K562 (cell line): ENCODE data around the gene AKAP13. TPM values are rescaled to one million over a fixed set of nuclear protein-coding genes. Genes with fewer than 3 reads are reported as not detected.

ENCODE experiments used
- ATAC-seq: fragments of 200-7000 bp; cut with Tn5 transposase; 3 replicates; pipeline ENCODE4 v1.9.1; 2020; ENCODE audit warnings: moderate library complexity
- BruUV-seq: library from RNA; stranded (reverse); fragments of 400-500 nt; replicated peaks from 2 replicates; lab custom pipeline; 2021; lab: Mats Ljungman, UMichigan
- CTCF ChIA-PET: fragments of 300-600 bp; formaldehyde crosslinking; extraction: SDS; loops from one replicate; lab custom pipeline; 2021; ENCODE audit warnings: low intra/inter-chr PET ratio; lab: Yijun Ruan, JAX
- POLR2A ChIA-PET: fragments of 300-600, 350-650 bp; sonication (Branson Sonifier 250); formaldehyde crosslinking; extraction: SDS; loops from one replicate; lab custom pipeline; 2021; ENCODE audit warnings: antibody characterized with exemption, inconsistent platforms; lab: Yijun Ruan, JAX
- DNase-seq, 4 experiments: peaks; one replicate each; pipeline versions ENCODE4 v3.0.0 to v3.0.0-alpha.2; 2011 to 2018; ENCODE audit warnings: low spot score in 3 of 4, mixed read lengths in 3 of 4; ENCODE audit errors: extremely low read depth in 1 of 4
- FAIRE-seq: peaks from 2 replicates; lab custom pipeline; 2011; peaks lifted over from hg19 to GRCh38; lab: Jason Lieb, UNC
- H2AFZ ChIP-seq: 2 replicates; pipeline ENCODE4 v1.6.0; 2011; ENCODE audit warnings: low read depth, low read length, control low read depth, inconsistent platforms
- H3K27ac ChIP-seq: fragments of 200-600 bp; 3 replicates; pipeline ENCODE4 v1.8.0; 2011; ENCODE audit warnings: low read depth, mild to moderate bottlenecking, control low read depth, inconsistent platforms, low read length, moderate library complexity, mixed read lengths; ENCODE audit errors: extremely low read depth
- H3K27me3 ChIP-seq, 2 experiments: fragments of 300-600 bp in 1 of 2; 2 replicates in 1 of 2; 3 replicates in 1 of 2; pipeline versions ENCODE4 v1.6.0 to v1.8.0; 2011; ENCODE audit warnings: inconsistent platforms in 2 of 2, low read length in 2 of 2, mild to moderate bottlenecking in 1 of 2, mixed read lengths in 1 of 2, moderate library complexity in 1 of 2; ENCODE audit not compliant: control insufficient read depth in 2 of 2, insufficient read depth in 2 of 2
- H3K36me3 ChIP-seq: fragments of 300-600 bp; 3 replicates; pipeline ENCODE4 v1.8.0; 2011; ENCODE audit warnings: mild to moderate bottlenecking, low read length, inconsistent platforms; ENCODE audit not compliant: control insufficient read depth, insufficient read depth
- H3K4me1 ChIP-seq, 2 experiments: fragments of 200-600 bp in 1 of 2; replicated peaks in 1 of 2; 2 replicates in 1 of 2; 3 replicates in 1 of 2; pipeline versions ENCODE4 v1.5.1 to v1.8.0; 2011; ENCODE audit warnings: inconsistent platforms in 2 of 2, low read length in 2 of 2, mild to moderate bottlenecking in 1 of 2, mixed read lengths in 1 of 2, moderate library complexity in 1 of 2; ENCODE audit not compliant: control insufficient read depth in 2 of 2, insufficient read depth in 2 of 2
- H3K4me2 ChIP-seq: 2 replicates; pipeline ENCODE4 v1.6.1; 2011; ENCODE audit warnings: low read length, control low read depth, inconsistent platforms, mixed read lengths; ENCODE audit not compliant: insufficient read depth
- H3K4me3 ChIP-seq: fragments of 200-600 bp; sonication (generic), shearing (Covaris generic); 2 replicates; pipeline ENCODE4 v1.5.1; 2016; ENCODE audit warnings: control low read depth, inconsistent platforms
- H3K79me2 ChIP-seq: fragments of 200-600 bp; 3 replicates; pipeline ENCODE4 v1.8.0; 2011; ENCODE audit warnings: low read length, inconsistent platforms; ENCODE audit not compliant: control insufficient read depth, insufficient read depth
- H3K9ac ChIP-seq, 2 experiments: 2 replicates each; pipeline versions ENCODE4 v1.6.0 to v1.6.1; 2011; ENCODE audit warnings: low read depth in 2 of 2, low read length in 2 of 2, control low read depth in 1 of 2, inconsistent platforms in 1 of 2, mild to moderate bottlenecking in 1 of 2, mixed read lengths in 1 of 2; ENCODE audit not compliant: insufficient read depth in 1 of 2
- H3K9me1 ChIP-seq: one replicate; pipeline ENCODE4 v1.6.0; 2011; ENCODE audit warnings: inconsistent platforms, mild to moderate bottlenecking, low read length, moderate library complexity; ENCODE audit not compliant: control insufficient read depth, insufficient read depth
- H3K9me3 ChIP-seq: replicated peaks from 2 replicates; pipeline ENCODE4 v1.5.1; 2011; ENCODE audit warnings: low read depth, low read length, inconsistent platforms; ENCODE audit not compliant: control insufficient read depth, insufficient read depth
- H4K20me1 ChIP-seq: replicated peaks from 2 replicates; pipeline ENCODE4 v1.6.1; 2011; ENCODE audit warnings: low read length, inconsistent platforms, mixed read lengths; ENCODE audit not compliant: control insufficient read depth, insufficient read depth
- ARID3A ChIP-seq: IDR thresholded peaks from 2 replicates; pipeline ENCODE4 v1.6.1; 2012; ENCODE audit warnings: low read depth, low read length, improper control_type of control experiment, borderline replicate concordance
- HMG20A ChIP-seq: fragments of 450-650 bp; formaldehyde crosslinking; conservative IDR thresholded peaks from 2 replicates; pipeline ENCODE4 v1.4.0; 2020; ENCODE audit warnings: mild to moderate bottlenecking, mixed read lengths
- MBD2 ChIP-seq: sonication (generic); IDR thresholded peaks from 2 replicates; pipeline ENCODE4 v1.6.1; 2016; ENCODE audit warnings: low read depth, borderline replicate concordance
- RERE ChIP-seq: sonication (generic); formaldehyde crosslinking; IDR thresholded peaks from 2 replicates; pipeline ENCODE4 v1.8.0; 2023; ENCODE audit warnings: missing genetic modification reagents, mild to moderate bottlenecking, borderline replicate concordance
- TOE1 ChIP-seq, 2 experiments: fragments of 450-650 bp in 1 of 2; sonication (generic) in 1 of 2; formaldehyde crosslinking in 1 of 2; IDR thresholded peaks; 2 replicates each; pipeline versions ENCODE4 v1.7.1 to v1.8.0; 2016 to 2022; ENCODE audit warnings: borderline replicate concordance in 2 of 2, mild to moderate bottlenecking in 2 of 2, antibody characterized with exemption in 1 of 2, inconsistent platforms in 1 of 2, low read depth in 1 of 2, missing genetic modification reagents in 1 of 2, moderate library complexity in 1 of 2
- ZNF77 ChIP-seq: fragments of 250-450 bp; sonication (Bioruptor Pico); IDR thresholded peaks from 2 replicates; pipeline ENCODE4 v1.5.0; 2020
- WGBS: fragments of 100-300 bp; shearing (Covaris generic); methylation state at CpG from one replicate; pipeline ENCODE4 v1.1.6; 2016; ENCODE audit warnings: low coverage, mixed read lengths; ENCODE audit not compliant: insufficient coverage; ENCODE audit errors: missing lambda C conversion rate; 5-methylcytosine and 5-hydroxymethylcytosine counted together
- in situ Hi-C: fragments of 300-500 bp; cut with MboI; formaldehyde crosslinking; loops from 4 replicates; pipeline ENCODE4 v1.15.0; 2018; ENCODE audit warnings: inconsistent platforms, mixed read lengths
- intact Hi-C: fragments of 100-400 bp; cut with micrococcal nuclease; formaldehyde crosslinking; loops from 2 replicates; pipeline ENCODE4 v1.14.2; 2022
- polyA plus RNA-seq, 8 experiments: library from polyadenylated mRNA; depleted of rRNA in 4 of 8; stranded (reverse) in 5 of 8; unstranded in 3 of 8; fragments of >200 nt; fragmentation: Nextera tagmentation in 2 of 8; fragmentation: Illumina TruSeq in 1 of 8; extraction: Ambion mirVana in 2 of 8; extraction: Trizol in 1 of 8; gene quantifications; 2 replicates each; pipeline versions ENCODE4 v1.2.1 to v1.2.3, GENCODE V29; 2011 to 2014; ENCODE audit warnings: inconsistent platforms in 1 of 8, missing spikeins in 1 of 8
- total RNA-seq, 7 experiments: library from RNA; depleted of rRNA in 6 of 7; stranded (reverse); fragments of >200 nt in 6 of 7; fragmentation: Illumina TruSeq in 2 of 7; extraction: Trizol in 2 of 7; gene quantifications; 2 replicates each; pipeline versions ENCODE4 v1.2.1 to v1.2.3, GENCODE V29; 2011 to 2021; ENCODE audit warnings: low replicate concordance in 1 of 7
- TF ChIP-seq, protein P1 (sequence below): sonication (generic); formaldehyde crosslinking; IDR thresholded peaks from 2 replicates; pipeline ENCODE4 v1.4.0; 2020; ENCODE audit warnings: mild to moderate bottlenecking, missing genetic modification reagents

The AKAP13 gene
- total and polyA plus RNA-seq, 9 of the 15 experiments (the other 6 are each of a cell fraction or from before 2014, with no cell fraction given), result 0.03 to 1.7 (median 0.42) TPM

- no TSS peak for BruUV-seq
- H3K9ac ChIP-seq, result no peak overlapping the region
- no peak for FAIRE-seq
- H3K79me2 ChIP-seq, result no peaks in the 10 kb centered on the region
- no peak overlapping the region for H3K4me2 ChIP-seq
- H3K36me3 ChIP-seq, result no peaks in the 10 kb centered on the region
- H3K27me3 ChIP-seq, result peaks cover 20 to 42% of the 10 kb centered on the region in 2 experiments
- no peak for DNase-seq
- no peaks in the 10 kb centered on the region for H3K4me1 ChIP-seq
- in situ Hi-C loops (no loop called here), intact Hi-C loops (no loop called here)
- no peak overlapping the region for H3K4me3 ChIP-seq
- no peaks in the 10 kb centered on the region for H3K9me1 ChIP-seq
- H3K27ac ChIP-seq, result no peak overlapping the region
- POLR2A ChIA-PET, result interaction anchor here (0.6 kb wide), 1 partner anchor 15 kb away, joined by 3 read pairs; no protein-coding TSS in a partner anchor
- CTCF ChIA-PET, result no interaction called here
- no peak for ATAC-seq
- H4K20me1 ChIP-seq, result no peaks in the 10 kb centered on the region
- 1% methylated on average over 14 of the region's 14 CpGs for WGBS
- no peak overlapping the region for H2AFZ ChIP-seq
- H3K9me3 ChIP-seq, result no peaks in the 10 kb centered on the region
- TF ChIP-seq, protein P1, sequence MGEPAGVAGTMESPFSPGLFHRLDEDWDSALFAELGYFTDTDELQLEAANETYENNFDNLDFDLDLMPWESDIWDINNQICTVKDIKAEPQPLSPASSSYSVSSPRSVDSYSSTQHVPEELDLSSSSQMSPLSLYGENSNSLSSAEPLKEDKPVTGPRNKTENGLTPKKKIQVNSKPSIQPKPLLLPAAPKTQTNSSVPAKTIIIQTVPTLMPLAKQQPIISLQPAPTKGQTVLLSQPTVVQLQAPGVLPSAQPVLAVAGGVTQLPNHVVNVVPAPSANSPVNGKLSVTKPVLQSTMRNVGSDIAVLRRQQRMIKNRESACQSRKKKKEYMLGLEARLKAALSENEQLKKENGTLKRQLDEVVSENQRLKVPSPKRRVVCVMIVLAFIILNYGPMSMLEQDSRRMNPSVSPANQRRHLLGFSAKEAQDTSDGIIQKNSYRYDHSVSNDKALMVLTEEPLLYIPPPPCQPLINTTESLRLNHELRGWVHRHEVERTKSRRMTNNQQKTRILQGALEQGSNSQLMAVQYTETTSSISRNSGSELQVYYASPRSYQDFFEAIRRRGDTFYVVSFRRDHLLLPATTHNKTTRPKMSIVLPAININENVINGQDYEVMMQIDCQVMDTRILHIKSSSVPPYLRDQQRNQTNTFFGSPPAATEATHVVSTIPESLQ, result no peak
- no peak for TF ChIP-seq HMG20A
- no peak for TF ChIP-seq ZNF77 (CRISPR knock-in tag)
- TF ChIP-seq MBD2, result no peak
- no peak for TF ChIP-seq ARID3A
- no peak for TF ChIP-seq RERE (CRISPR knock-in tag)
- TF ChIP-seq TOE1 (IDR thresholded peaks at IDR 0.05; ENCODE audit: borderline replicate concordance), result no peak
- no peak for TF ChIP-seq TOE1 (CRISPR knock-in tag; IDR thresholded peaks at IDR 0.05; ENCODE audit: borderline replicate concordance, low read depth)
Observed at GRCh38 chr15:85743392-85744055, 363.1 kb downstream of the AKAP13 start.
